GM18508 (cell line): Measurements from ENCODE around the gene UROS.

ENCODE experiments used
- ATAC-seq: cut with Tn5 transposase; IDR thresholded peaks from one replicate; pipeline ENCODE4 v1.9.1; 2021; ENCODE audit warnings: moderate number of reproducible peaks; ENCODE audit not compliant: insufficient read depth, unreplicated experiment

UROS gene

GRCh38 chr10:125769175-125769574 is 53.9 kb downstream of the UROS start:
- no peak for ATAC-seq

- ATAC-seq, result no peak
Measured at GRCh38 chr10:125768219-125768855, 54.7 kb downstream of the UROS start.

DNA sequence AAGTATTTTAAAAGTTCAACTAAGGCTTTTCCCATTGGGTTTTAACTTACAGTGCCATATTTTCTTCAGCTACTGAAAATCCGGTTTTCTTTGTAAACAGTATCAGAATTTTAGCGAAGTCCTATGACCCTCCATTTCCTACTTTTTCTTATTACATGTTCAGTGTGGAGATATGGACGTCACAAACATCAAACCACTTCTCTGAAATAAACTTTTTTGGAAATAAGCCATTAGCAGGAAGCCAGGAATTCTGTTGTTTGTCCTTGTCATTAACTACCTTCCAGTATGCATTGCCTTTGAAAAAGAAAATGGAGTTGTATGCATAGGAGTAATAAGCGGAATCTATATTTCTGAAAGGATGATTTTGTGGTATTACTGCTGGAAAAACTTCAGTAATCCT is 56.5 kb downstream of the UROS start:
- no peak for ATAC-seq

- no peak for ATAC-seq
Measured at GRCh38 chr10:125765835-125766234, 57.2 kb downstream of the UROS start.

DNA sequence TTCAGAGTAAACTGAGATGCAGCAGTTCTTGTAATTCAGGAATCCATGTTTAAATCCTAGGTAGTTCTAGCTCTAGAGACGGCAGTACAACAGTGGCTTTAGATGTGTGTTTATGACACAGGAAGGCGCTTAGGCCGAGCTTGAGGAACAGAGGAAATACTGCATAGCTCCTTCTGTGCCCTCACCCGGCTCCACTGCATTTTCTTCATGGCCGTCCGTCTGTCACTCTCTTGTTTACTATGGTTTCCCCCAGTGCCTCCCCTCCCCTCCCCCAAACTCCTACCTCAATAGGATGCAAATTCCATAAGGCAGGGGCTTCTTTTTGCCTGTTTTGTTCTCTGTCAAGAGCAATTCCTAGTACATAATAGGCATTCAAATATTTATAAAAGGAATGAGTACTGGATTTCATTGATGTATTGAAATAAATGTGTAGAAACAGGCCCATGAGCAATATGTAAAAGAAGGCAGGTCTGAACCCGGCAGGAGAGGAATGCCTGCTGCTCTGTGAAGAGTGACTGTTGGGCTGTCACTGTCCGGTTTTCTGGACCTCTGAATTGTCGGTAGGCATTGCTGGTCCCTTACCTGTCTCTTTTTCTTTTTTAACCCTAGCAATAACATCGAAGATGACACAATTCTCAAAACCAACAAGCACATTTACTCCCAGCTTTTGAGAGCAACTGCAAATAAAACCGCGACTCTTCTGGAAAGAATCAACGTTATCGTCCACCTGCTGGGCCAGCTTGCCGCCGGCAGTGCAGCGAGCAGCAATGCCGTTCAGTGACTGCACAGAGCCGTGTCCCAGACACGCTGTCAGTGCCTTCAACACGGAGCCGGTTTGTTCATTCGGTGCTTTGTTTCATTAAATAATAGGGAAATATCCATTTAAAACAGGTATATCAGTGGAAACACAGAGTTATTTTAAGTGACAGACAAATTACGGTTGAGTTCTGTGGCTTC is 60.1 kb downstream of the UROS start:
- no peak for ATAC-seq

DNA sequence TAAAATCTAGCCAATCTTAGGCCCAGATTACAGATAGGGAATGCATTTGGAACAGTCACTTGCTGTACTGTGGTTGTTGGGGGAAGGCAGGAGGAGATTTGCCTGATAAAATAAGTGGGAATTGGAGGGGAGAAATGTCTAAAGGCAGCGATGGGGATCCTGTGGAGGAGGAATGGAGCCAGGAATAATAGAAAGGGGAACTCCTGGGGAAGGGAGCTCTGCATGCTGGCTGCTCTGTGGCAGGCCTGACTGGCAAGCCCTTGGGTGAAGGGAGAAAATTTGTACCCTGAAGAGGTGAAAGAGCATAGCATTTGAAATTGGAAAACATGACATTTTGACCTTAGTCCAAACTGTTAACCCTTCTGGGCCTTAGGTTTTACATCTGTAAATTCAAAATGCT is 61.1 kb downstream of the UROS start:
- no peak for ATAC-seq

GRCh38 chr10:125757742-125758141 is 65.3 kb downstream of the UROS start:
- ATAC-seq, result no peak

GRCh38 chr10:125756853-125757487 is 66.1 kb downstream of the UROS start:
- ATAC-seq, result no peak

- no peak for ATAC-seq
Measured at GRCh38 chr10:125756196-125756595, 66.9 kb downstream of the UROS start.

DNA sequence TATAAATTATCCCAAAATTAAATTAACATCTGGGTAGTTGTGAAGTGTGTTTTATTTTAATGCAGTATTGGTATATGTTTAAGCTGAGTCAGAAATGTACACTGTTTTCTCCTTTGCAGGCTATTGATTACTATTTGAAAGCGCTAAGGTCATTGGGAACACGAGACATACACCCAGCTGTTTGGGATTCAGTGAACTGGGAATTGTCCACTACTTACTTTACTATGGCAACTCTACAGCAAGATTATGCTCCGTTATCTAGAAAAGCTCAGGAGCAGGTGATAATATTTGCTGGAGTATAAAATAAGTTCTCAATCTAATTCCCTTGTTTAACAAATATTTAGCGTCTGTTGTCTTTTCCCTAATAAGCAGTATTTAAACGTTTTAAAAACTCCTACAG is 75.6 kb downstream of the UROS start:
- ATAC-seq, result no peak

GRCh38 chr10:125744909-125745308 is 78.1 kb downstream of the UROS start:
- ATAC-seq, result no peak

- no peak for ATAC-seq
Measured at GRCh38 chr10:125742465-125742864, 80.6 kb downstream of the UROS start.

DNA sequence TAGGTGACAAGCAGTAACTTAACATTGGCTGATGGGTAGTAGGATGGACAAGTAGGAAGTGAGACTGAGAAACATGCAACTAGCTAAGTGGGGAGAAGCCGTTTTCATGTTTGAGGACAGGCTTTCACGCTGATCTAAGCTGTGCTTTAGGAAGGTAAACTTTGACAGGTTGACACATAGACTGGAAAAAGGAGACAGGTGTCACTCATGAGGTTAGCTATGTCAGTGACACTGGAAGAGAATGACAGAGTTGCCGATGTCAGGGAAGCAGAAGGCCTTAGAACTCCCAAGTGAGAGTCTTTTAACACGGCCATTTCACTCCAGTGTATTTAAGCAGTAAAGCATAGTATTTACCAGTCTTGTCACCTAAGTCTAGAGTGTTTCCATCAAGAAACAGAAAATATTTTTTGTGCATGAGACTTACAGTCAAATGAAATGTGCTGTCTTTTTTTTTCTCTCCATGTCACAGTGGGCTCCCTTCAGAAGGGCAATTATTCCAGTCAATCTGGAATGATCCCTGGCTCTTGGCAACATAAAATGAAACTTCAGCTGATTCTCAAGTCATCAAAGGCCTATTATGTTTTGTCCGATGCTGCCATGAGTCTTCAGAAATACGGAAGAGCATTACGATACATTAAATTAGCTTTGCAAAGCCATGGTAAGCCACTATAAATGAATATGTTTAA is 82.9 kb downstream of the UROS start:
- no peak for ATAC-seq
